C1 segment of cervical spinal cord (tissue), 14 donors: ENCODE results near the gene SGTA.

Experiments
- DNase-seq, 14 donors: peaks; one replicate each; lab custom pipeline; 2025; lab: John Stamatoyannopoulos, UW

The SGTA gene

DNA sequence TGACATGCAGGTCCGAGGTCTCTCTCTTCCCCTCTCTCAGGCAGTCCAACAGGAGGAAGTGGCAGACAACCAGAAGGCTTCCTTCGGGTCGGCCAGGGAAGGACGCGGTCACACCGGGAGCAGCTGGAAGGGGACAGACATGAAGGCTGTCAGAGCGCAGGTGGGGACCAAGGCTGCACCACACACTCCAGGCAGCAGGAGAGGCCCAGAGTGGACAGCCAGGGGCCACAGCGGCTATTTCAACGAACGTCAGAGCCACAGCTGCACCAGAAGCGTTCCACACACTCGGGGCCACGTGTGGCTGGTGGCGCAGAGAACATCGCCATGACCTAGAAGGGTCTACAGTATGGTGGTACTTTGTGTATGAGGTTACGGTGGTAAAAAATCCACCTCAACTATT lies 27.3 kb downstream of the SGTA start:
- no peak for DNase-seq

DNA sequence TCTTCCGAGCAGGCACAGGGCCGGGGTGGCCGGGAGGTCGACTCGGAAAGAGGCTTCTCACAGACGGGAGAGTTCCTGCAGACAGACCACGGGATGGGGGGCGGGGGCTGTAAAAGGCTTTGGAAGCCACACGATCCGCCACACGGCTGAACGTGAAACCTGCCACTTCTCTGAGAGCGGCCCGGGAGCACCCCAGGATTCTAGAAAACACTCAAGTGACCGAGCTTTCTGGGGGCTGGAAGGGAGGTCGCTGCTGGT lies 27.7 kb downstream of the SGTA start:
- no peak for DNase-seq

DNA sequence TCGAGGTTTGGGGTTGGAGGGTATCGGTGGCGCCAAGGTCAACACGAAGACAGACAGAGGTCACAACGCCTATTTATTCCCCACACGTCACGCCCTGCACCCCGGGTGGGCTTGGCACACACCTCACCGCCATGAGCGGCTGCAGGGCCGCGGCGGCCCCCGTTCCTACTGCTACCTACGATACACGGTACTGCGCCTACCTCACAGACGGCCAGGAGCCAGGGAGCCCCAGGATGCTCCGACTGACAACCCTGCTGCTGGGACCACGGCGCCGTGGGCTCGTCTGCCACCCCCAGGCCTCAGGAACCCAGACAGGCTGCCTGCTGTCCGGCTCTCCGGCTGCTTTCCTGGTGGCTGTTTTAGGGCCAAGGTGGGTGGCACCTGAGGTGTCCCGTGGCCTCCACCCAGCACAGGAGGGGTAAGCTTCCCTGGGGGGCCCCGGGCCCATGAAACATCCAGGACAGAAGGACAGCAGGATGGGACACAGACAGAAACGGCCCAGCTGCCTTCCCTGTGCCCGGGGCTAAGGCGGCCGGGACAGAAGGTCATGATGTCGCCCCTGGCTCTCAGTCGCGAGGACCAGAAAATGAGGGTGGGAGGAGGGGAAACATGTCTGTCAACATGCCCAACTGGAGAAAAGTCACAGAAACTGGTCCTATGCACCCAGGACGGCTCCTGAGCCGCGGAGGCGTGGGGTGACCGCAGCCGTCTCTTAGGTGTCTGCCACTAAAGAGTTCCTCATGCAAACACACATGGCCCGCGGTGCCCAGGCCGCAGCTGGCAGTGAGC lies 28.2 kb downstream of the SGTA start:
- DNase-seq, result no peak

DNA sequence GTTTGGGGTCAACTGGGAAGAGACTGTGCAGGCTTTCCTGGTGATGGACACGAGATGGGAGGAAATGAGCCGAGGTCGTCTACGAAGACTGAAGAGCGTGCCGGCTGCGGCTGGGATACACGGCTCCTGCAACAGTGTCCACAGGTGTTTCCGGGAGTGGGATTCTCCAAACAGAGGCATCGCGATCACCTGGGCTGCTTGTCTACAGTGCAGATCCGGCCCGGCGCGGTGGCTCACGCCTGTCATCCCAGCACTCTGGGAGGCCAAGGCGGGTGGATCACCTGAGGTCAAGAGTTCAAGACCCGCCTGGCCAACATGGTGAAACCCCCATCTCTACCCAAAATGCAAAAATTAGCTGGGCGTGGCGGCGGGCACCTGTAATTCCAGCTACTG lies 31.6 kb downstream of the SGTA start:
- DNase-seq, result no peak

DNA sequence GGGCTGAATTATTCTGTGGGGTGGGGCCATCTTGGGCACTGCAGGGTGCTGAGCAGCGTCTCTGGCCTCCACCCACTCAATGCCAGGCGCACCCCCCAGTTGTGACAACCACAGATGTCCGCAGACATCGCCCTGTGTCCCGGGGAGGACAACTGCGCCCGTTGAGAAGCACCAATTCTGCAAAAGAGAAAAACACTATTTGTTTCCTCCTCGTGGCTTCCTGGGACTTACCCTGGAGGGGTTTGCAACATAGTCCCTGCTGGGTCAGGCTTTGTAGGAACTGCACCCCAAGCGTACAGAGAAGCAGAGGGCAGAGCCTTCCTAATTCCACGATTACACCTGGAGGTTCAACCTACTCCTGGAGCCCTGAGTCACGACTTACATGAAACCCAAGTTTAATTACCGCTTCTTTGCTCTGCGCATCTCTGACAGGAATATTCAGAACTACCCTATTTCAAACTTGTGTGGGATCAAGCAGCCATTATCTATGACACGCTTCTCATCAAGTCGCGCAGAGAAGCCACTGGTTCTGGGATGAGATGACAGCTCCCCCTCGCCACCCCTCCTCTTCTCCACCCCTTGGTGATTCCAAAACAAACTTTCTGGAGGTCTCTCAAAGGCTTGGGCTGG lies 32.1 kb downstream of the SGTA start:
- DNase-seq, result no peak

DNA sequence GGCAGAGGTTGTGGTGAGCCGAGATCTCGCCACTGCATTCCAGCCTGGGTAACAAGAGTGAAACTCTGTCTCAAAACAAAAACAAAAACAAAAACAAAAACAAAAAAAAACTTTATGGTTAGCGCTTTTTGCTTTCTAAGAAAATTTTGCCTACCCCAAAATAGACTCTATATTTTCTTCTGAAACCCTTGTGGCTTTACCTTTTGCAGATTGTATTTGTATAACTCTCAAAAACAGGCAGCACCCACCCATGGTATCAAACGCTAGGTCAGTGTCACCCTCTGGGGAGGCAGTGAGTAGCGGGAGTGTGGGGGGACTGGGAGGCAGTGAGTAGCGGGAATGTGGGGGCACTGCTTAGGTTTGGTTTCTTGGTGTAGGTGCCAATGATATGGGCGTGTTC lies 35.7 kb downstream of the SGTA start:
- DNase-seq, result no peak

DNA sequence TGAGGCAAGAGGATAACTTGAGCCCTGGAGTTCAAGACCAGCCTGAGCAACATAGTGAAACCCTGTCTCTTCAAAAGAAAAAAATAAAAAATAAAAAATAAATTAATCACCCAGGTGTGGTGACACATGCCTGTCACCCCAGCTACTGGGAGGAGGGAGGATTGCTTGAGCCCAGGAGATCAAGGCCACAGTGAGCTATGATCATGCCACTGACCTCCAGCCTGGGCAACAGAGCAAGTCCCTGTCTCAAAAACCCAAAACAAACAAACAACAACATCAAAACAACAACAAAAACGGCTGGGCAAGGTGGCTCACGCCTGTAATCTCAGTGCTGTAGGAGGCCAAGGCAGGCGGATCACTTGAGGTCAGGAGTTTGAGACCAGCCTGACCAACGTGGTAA lies 39.0 kb downstream of the SGTA start:
- DNase-seq, result no peak

DNA sequence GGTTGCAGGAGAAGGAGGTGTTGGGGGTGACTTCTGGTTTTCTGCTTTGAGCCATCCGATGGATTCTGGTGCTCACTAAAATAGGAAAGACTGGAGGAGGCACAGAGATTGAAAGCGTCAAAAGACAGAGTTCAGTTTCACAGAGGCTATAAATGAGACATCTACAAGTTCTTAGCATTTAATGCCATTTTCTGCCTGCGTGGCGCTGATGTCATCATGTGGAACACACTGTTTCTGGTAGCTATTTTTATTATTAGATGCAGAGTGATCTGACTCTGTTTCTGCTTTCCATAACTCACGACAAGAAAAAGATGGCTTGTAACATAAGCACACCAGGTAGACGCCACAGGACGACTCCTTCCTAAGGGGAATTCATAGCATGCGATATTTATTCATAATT lies 40.0 kb downstream of the SGTA start:
- DNase-seq, result no peak

DNA sequence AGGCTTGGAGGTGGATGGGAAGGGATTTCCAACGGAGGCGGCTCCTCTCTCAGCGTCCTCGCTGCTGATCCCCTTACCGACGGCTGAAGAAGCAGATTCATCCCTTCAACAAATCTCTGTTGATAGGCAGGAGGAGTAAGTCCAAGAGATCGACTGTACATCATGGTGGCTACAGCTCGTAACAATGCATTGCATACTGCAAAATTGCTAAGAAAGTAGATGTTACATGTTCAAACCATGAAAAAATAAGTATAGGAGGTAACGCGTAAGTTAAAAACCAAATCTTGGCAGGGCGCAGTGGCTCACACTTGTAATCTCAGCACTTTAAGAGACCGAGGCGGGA lies 42.8 kb downstream of the SGTA start:
- no peak for DNase-seq

DNA sequence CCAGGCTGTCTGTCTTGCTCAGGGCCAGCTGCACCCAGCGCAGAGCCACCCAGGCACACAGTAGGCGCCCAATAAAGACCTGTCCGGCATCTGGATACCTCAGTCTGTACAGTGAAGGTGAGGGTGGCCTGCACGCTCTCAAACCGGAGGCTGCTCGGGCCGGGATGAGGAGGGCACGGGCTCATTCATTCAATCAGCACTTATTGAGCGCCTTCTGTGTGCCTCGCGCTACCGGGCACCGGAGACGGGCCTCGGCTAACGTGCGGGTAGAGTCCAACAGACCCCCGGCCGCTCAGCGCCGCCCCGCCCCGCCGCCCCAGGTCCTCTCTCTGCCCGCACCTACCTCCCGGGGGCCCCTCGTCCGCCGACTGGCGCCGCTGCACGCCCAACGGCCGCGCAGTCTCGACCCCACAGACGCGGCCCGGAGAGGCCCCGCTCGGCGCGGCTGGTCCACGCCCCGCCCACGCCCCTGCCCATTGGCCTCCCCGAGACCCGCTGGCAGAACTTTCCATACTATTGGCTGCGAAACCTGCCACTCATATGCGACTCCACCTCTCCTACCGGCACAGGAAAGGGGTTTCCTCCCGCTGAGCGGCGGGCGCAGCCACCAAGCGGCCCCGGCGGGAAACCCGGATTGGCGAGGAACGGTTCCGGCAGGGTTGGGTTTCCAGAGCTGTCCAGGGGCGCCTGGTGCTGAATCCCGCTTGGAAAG lies 43.3 kb downstream of the SGTA start, which contains the start of gene SLC39A3:
Gene SLC39A3 (minus strand): TSS at position 416 of the 712 bp plus-strand sequence. CDS start 2,760 bp downstream, outside the sequence.
- DNase-seq, result peak; percentile 40 to 96 (median 95)

DNA sequence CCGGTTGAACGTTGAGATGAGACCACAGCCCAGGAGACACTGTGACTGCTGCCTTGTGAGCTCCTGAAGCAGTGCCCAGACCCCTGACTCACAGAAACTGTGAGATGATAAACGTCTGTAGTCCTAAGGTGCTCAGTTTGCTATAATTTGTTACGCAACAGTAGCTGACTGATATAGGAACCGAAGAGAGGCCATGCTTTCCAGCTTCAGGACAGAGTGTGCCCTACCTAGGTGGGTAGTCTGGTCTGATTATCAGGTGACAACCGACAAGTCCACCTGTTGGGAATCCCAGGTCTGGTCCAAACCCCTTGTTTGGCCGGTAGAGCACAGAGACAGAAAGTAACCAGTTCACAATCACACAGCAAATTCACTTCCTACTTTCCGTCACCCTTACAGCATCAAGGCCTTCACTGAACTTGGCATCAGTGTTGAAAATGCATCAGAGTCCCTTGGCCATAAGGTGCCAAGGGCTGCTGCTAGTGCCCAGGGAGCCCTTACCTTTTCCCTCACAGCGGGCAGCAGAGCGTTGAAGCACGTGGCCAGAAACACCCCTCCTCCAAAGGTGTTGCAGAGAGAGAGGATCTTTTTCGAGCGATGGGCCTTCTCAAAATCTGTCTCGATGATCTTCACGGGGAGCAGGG lies 46.4 kb downstream of the SGTA start:
- DNase-seq, result no peak

DNA sequence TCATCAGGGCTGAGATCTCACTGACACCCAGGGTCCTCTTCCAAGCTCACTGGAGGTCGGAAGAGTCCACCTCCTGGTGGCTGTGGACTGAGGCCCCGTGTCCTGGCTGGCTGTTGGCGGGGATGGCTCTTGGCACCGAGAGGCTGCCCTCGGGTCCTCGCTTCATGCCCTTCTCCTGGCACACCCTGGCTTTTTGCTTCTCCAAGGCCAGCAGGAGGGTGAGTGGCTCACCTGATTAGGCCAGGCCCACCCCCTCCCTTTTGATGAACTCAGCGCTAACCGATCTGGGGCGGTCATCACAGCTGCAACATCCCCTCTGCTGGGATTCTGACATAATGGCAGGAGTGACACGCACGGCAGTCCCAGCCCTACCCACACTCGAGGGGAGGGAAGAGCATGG lies 47.7 kb downstream of the SGTA start:
- DNase-seq, result no peak

DNA sequence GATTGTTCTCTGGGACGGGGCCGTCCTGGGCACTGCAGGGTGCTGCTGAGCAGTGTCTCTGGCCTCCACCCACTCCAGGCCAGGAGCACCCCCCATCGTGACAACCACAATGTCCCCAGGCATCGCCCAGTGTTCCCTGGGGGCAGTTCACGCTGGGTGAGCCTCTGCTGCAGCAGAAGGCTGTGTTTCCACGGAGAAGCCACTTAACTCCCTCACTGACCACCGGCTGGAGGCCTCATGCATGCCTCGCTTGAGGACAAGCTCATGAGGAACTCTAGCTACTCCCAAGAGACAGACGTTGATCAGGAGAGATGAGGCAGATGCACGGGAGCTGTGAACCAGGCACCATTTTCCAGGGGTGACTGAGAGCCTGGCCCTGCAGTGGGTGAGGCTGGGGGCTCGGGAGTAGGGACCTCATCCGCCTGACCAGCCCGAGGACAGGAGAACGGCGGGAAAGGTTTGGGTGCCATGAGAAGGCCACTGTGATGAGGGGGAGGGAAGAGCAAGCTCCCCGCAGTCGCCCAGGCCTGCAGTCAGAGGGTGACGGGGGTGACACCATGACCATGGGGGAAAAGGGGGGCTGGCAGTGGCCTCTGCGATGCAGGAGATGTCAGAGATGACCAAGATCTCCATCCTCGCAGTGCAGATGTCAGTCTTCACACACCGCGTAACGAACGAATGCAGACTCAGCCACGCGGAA lies 48.3 kb downstream of the SGTA start:
- DNase-seq, result no peak

DNA sequence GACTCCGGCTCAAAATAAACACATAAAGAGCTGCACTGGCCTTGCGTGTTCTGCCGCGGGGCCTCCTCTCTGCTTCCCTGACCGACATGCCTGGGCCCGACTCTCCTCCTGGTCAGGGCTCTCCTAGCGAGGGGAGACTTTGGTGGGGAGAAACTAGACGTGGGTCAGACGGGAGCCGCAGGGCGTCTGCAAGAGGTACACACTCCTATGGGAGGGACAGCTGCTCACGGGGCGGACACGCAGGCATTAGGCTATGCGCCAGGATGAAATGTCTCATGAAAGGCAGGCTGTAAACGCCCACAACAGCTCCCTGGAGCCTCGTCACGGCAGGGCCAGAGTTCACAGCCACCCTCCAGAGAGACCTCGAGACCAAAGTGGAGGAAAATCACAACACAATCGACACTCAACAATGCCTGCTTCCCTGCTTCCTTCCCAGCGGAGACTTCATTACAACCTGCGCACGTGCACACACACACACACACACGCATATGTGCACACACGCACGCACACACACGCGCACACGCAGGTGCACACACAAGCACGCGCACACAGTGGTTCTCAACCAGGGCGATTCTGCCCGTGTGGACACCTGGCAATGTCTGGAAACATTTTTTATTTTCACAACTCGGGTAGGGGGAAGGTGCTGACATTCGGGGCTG lies 49.0 kb downstream of the SGTA start:
- DNase-seq, result no peak

DNA sequence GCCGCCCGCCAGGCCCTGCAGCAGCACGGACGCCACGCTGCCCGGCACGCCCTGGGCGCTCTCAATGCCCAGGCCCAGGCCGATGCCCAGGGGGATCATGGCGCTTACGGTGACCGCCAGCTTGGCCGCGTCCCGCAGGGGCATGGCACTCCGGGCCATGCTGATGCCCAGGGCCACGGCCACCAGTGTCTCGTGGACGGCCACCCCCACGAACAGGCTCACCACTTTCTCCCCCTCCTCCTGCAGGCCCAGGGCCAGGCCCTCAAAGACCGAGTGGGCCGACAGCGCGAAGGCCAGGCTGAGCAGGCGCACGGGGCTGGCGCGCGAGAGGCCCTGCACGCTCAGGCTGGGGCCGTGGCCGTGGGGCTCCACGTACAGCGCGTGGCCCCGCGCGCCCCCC lies 50.2 kb downstream of the SGTA start:
- no peak for DNase-seq

DNA sequence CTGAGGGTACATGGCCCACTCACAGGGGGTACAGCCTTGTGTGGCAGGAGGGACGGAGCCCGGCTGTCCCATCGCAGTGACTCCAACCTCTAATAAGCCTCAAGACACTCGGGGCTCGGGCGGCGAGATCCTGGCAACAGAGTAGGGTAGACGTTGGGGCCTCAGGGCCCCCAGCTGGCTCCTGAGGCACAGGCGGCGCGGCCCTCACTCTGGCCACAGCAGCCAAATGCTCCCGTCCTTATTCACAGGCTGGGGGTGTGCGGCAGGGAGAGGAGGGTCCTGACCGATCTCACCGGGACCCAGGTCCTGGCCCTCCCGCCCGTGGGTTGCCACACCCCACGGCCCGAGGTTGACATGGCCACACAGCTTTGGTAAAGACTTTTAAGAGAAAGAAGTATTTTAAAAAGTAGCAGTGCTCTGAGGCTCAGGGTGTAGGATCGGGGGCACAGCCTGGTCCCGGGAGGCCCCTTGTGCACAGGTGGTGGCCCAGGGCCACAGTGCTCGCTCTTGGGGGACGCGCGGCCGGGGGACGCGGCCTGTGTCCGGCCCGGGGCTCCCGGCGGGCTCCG lies 50.8 kb downstream of the SGTA start:
- no peak for DNase-seq

DNA sequence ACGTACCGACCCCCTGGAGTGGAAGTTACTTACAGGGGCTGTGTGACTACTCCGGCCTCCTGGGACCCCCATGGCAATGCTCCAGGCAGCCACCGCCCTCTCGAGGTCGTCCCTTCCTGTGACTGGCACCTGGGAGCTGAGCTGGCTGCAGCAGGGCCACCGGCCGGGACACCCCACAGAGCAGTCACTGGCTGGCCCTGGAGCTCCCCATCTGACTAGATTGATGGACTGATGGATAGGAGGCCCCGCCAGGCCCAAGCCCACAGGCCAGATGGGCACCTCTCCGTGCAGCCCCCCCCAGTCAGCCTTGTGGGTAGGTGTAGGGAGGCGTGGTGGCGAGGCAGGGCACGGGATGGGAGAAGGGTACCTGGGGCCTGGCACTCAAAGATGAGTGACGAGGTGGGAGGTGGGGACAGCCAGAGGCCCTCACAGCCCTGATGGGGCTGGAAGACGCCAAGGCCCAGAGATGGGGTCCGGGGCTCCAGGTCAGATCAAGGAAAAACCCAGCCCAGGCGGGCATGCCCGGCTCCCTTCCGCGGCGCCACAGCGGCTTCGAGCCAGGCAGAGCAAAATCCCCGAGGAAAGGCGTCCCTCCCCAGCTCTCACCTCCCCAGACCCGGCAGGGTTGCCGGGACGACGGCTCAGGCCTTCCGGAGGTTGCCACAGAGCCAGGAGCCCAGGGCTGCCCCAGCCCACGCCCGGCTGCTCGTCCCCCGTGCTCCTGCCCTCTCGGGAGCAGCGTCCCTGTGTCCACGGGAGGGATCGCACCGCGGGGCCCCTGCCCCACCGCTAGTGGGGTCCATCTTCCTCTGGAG lies 51.7 kb downstream of the SGTA start:
- DNase-seq, result no peak

DNA sequence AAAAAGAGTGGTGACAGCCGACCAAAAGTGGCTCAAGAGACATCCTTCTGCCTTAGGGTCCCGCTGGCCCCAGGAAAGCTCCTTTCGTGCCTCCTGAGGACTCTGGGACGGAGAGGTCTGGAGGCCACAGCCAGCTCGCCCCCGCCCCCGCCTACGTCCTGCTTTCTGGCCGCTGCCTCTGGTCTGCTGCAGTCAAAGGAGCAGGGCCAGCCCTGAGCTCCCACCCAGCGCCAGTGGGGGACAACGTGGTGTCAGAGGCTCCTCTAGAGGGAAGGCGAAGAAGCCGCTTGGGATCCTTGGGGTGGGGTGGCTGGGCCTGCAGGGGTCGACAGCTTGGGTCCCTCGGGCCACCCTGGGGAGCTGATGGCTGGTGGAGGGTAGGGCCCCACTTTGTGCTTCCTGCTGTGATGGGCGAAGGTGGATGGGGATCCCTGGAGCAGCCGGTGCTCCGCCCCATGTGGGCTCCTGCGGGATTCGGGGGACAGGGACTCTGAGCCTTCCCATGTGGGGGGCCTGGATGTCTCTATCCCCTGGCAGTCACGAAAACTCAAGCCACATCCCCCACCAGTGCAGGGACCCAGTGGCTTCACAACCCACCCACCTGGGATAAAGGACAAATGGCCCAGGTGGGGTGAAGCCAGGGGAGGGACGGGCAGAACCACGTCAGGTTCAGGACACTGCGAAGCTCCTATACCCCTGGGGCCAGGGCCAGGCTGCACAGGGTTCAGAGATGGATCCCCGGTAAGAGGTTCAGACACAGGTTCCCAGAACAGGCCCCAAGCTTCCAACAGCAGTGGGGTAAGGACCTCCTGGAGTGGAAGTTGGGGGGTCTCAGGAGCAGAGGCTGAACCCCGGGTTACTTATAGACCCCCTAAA lies 52.9 kb downstream of the SGTA start:
- DNase-seq, result no peak

DNA sequence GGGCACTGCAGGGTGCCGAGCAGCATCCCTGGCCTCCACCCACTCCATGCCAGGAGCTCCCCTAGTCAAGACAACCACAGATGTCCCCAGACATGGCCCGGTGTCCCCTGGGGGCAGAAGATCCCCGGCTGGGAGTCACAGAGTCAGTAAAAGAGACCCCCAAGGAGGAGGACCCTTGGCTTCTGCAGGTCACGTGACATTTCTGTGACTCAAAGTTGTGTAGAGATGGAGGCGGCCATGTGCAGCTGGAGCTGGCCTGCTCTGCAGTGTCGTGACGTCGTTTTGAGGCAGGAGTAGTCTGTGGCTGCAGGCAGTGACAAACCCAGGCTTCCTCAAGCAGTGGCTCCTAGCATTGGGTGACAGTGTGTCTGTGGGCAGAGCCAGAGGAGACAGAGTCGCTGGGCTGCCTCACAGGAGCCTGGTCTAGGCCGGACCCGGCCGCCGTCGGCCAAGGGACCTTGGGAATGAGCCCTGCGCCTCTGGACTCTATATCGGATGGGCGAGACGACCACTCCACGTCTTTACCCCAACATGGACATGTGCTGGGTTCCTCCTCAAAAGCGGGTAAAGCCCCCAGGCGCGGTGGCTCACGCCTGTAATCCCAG lies 54.2 kb downstream of the SGTA start:
- no peak for DNase-seq
